ENCODE measurements around the gene ISCU. TPM values are rescaled to one million over a fixed set of nuclear protein-coding genes. Genes with fewer than 3 reads are reported as not detected.

The ISCU gene
- polyA plus RNA-seq, 1 of the 3 experiments (the other 2 are of a cell fraction): 165 TPM

GRCh38 chr12:108599948-108600701, 37.7 kb downstream of the ISCU start:
- Histone ChIP-seq H3K4me1 (ENCODE audit: control insufficient read depth in 1 of 2, insufficient read depth in 2 of 2, low read depth in 1 of 2, low read length in 1 of 2) (peaks cover 0 to 26% of the 10 kb centered on the region in 2 experiments; a peak in 1 of 4 replicates), H3K9me2 (no peaks in the 10 kb centered on the region), H4K20me1 (ENCODE audit: insufficient read depth) (no peaks in the 10 kb centered on the region), H3K27me3 (ENCODE audit: insufficient read depth) (no peaks in the 10 kb centered on the region), H3F3A (replicated peaks; ENCODE audit: insufficient read depth) (peaks cover 11% of the 10 kb centered on the region), H3K4me2 (no peak overlapping the region), H3K79me2 (ENCODE audit: insufficient read depth) (no peaks in the 10 kb centered on the region), H3K4me3 (ENCODE audit: low read depth in 2 of 2, low read length in 1 of 2) (no peak overlapping the region), H3K27ac (ENCODE audit: low read depth in 2 of 2, low read length in 1 of 2) (no peak overlapping the region), H2AFZ (ENCODE audit: low read depth) (no peak overlapping the region), H3K36me3 (replicated peaks in 1 of 2; ENCODE audit: control insufficient read depth in 1 of 2, insufficient read depth in 2 of 2, low read length in 1 of 2) (no peaks in the 10 kb centered on the region), H3K9ac (no peak overlapping the region), H3K9me3 (no peaks in the 10 kb centered on the region)
- CTCF ChIA-PET: interaction anchor here (0.8 to 2.0 kb wide), 5 partner anchors 11 to 38 kb away, joined by 3 to 6 read pairs (median 4); partner anchors contain the start of gene ISCU
- 91% methylated on average over 9 of the region's 10 CpGs for WGBS (ENCODE audit: low lambda C conversion rate)
- no peak for DNase-seq
- no peak for TF ChIP-seq EZH2phosphoT487 (IDR thresholded peaks at IDR 0.05; ENCODE audit: borderline replicate concordance, low read depth)
- no peak for TF ChIP-seq YY1 (IDR thresholded peaks at IDR 0.05; ENCODE audit: low read depth)
- no peak for TF ChIP-seq USF1 (IDR thresholded peaks at IDR 0.05; ENCODE audit: borderline replicate concordance, low read depth)
- no peak for TF ChIP-seq USF2 (IDR thresholded peaks at IDR 0.05; ENCODE audit: borderline replicate concordance, low read depth, low read length)
- TF ChIP-seq NRF1 (IDR thresholded peaks at IDR 0.05; ENCODE audit: low read depth, low read length): no peak
- TF ChIP-seq NFIC (IDR thresholded peaks at IDR 0.05; ENCODE audit: borderline replicate concordance): no peak
- no peak for TF ChIP-seq RCOR1 (IDR thresholded peaks at IDR 0.05; ENCODE audit: low read length)
- no peak for TF ChIP-seq GABPA (IDR thresholded peaks at IDR 0.05; ENCODE audit: low read depth)
- no peak for TF ChIP-seq IRF3 (IDR thresholded peaks at IDR 0.05; ENCODE audit: low read depth, low read length)
- no peak for TF ChIP-seq MXI1 (IDR thresholded peaks at IDR 0.05; ENCODE audit: low read depth, low read length)
- POLR2A ChIA-PET: no interaction called here

GRCh38 chr12:108600702-108601007, 38.3 kb downstream of the ISCU start:
- H3K4me2 ChIP-seq: no peak overlapping the region
- WGBS (ENCODE audit: low lambda C conversion rate): 84% methylated on average over 4 of the region's 4 CpGs
- peaks cover 11% of the 10 kb centered on the region for H3F3A ChIP-seq (replicated peaks; ENCODE audit: insufficient read depth)
- H3K9ac ChIP-seq: no peak overlapping the region
- H3K9me2 ChIP-seq: no peaks in the 10 kb centered on the region
- H3K27me3 ChIP-seq (ENCODE audit: insufficient read depth): no peaks in the 10 kb centered on the region
- H3K79me2 ChIP-seq (ENCODE audit: insufficient read depth): no peaks in the 10 kb centered on the region
- DNase-seq: no peak
- no peak overlapping the region for H2AFZ ChIP-seq (ENCODE audit: low read depth)
- POLR2A ChIA-PET: no interaction called here
- no peaks in the 10 kb centered on the region for H4K20me1 ChIP-seq (ENCODE audit: insufficient read depth)
- H3K27ac ChIP-seq (ENCODE audit: low read depth in 2 of 2, low read length in 1 of 2): no peak overlapping the region
- H3K4me1 ChIP-seq (ENCODE audit: control insufficient read depth in 1 of 2, insufficient read depth in 2 of 2, low read depth in 1 of 2, low read length in 1 of 2): peaks cover 0 to 24% of the 10 kb centered on the region in 2 experiments; a peak in 1 of 4 replicates
- H3K4me3 ChIP-seq (ENCODE audit: low read depth in 2 of 2, low read length in 1 of 2): no peak overlapping the region
- CTCF ChIA-PET: interaction anchor here (0.6 to 2.0 kb wide), 4 partner anchors 10 to 682 kb away, joined by 3 to 6 read pairs (median 4); partner anchors contain the start of gene ISCU
- H3K36me3 ChIP-seq (replicated peaks in 1 of 2; ENCODE audit: control insufficient read depth in 1 of 2, insufficient read depth in 2 of 2, low read length in 1 of 2): no peaks in the 10 kb centered on the region
- H3K9me3 ChIP-seq: no peaks in the 10 kb centered on the region
- TF ChIP-seq USF2 (IDR thresholded peaks at IDR 0.05; ENCODE audit: borderline replicate concordance, low read depth, low read length): no peak
- no peak for TF ChIP-seq ZBTB33 (IDR thresholded peaks at IDR 0.05; ENCODE audit: borderline replicate concordance, low read depth)
- TF ChIP-seq REST (IDR thresholded peaks at IDR 0.05; ENCODE audit: low read depth, low read length): no peak
- TF ChIP-seq TEAD4 (IDR thresholded peaks at IDR 0.05; ENCODE audit: borderline replicate concordance, insufficient read depth): no peak
- no peak for TF ChIP-seq FOXJ3 (CRISPR knock-in tag; IDR thresholded peaks at IDR 0.05)
- TF ChIP-seq MAX (IDR thresholded peaks at IDR 0.05; ENCODE audit: low read depth): no peak

All from SK-N-SH (cell line).